MM.1S (cell line): Measurements from ENCODE around the gene FLG2.

ENCODE experiments used
- DNase-seq: peaks from one replicate; pipeline ENCODE4 v3.0.0-alpha.2; 2015
- H2AFZ ChIP-seq: fragments of 300-600 bp; sonication (generic); 2 replicates; pipeline ENCODE4 v1.6.0; 2016; ENCODE audit warnings: antibody characterized with exemption, low read length
- H3F3A ChIP-seq: fragments of 300-600 bp; sonication (generic); 2 replicates; pipeline ENCODE4 v1.6.1; 2016; ENCODE audit warnings: mild to moderate bottlenecking, antibody characterized with exemption, low read length, moderate library complexity, mixed read lengths; ENCODE audit not compliant: insufficient read depth
- H3K27ac ChIP-seq: fragments of 300-600 bp; sonication (generic); 2 replicates; pipeline ENCODE4 v1.5.1; 2016; ENCODE audit warnings: mild to moderate bottlenecking, low read length
- H3K27me3 ChIP-seq: fragments of 300-600 bp; sonication (generic); replicated peaks from 2 replicates; pipeline ENCODE4 v1.6.0; 2016; ENCODE audit warnings: low read length; ENCODE audit not compliant: insufficient read depth
- H3K36me3 ChIP-seq: fragments of 300-600 bp; sonication (generic); replicated peaks from 2 replicates; pipeline ENCODE4 v1.6.1; 2016; ENCODE audit warnings: mild to moderate bottlenecking, low read length, mixed read lengths; ENCODE audit not compliant: insufficient read depth
- H3K4me1 ChIP-seq: fragments of 300-600 bp; sonication (generic); 2 replicates; pipeline ENCODE4 v1.6.1; 2016; ENCODE audit warnings: low read length, mixed read lengths
- H3K4me2 ChIP-seq: fragments of 300-600 bp; sonication (generic); 2 replicates; pipeline ENCODE4 v1.6.0; 2016; ENCODE audit warnings: low read depth, low read length
- H3K4me3 ChIP-seq: fragments of 300-600 bp; sonication (generic); 2 replicates; pipeline ENCODE4 v1.5.1; 2016; ENCODE audit warnings: low read length, mixed read lengths
- H3K79me2 ChIP-seq: fragments of 300-600 bp; sonication (generic); 2 replicates; pipeline ENCODE4 v1.6.1; 2016; ENCODE audit warnings: mixed run types, low read length, mixed read lengths
- H3K9ac ChIP-seq: fragments of 300-600 bp; sonication (generic); 2 replicates; pipeline ENCODE4 v1.6.1; 2016; ENCODE audit warnings: low read length, mixed read lengths
- H3K9me2 ChIP-seq: fragments of 300-600 bp; sonication (generic); replicated peaks from 2 replicates; pipeline ENCODE4 v1.6.1; 2016; ENCODE audit warnings: mild to moderate bottlenecking, low read length, mixed read lengths; ENCODE audit not compliant: insufficient read depth
- H3K9me3 ChIP-seq: fragments of 300-600 bp; sonication (generic); replicated peaks from 2 replicates; pipeline ENCODE4 v1.6.1; 2016; ENCODE audit warnings: mild to moderate bottlenecking, low read length, mixed read lengths; ENCODE audit not compliant: insufficient read depth
- H4K20me1 ChIP-seq: fragments of 300-600 bp; sonication (generic); 2 replicates; pipeline ENCODE4 v1.6.1; 2016; ENCODE audit warnings: mild to moderate bottlenecking, low read length, moderate library complexity, mixed read lengths; ENCODE audit not compliant: insufficient read depth
- CTCF ChIP-seq: fragments of 300-600 bp; sonication (generic); IDR thresholded peaks from 2 replicates; pipeline ENCODE4 v1.5.1; 2016; ENCODE audit warnings: antibody characterized with exemption, low read length, mixed read lengths
- EZH2 ChIP-seq: fragments of 300-600 bp; sonication (generic); optimal IDR thresholded peaks from 2 replicates; pipeline ENCODE3; 2017; ENCODE audit warnings: low read depth, mild to moderate bottlenecking, antibody characterized with exemption, low read length, mixed read lengths
- EZH2phosphoT487 ChIP-seq: fragments of 300-600 bp; sonication (generic); IDR thresholded peaks from 2 replicates; pipeline ENCODE4 v1.6.1; 2018; ENCODE audit warnings: antibody characterized with exemption, low read length

The FLG2 gene

GRCh38 chr1:152359906-152360305 lies at the start of gene FLG2:
FLG2 (minus strand) TSS chr1:152360006; CDS start chr1:152358884, 1,122 bp downstream.
- Histone ChIP-seq H3K9me2 (no peaks in the 10 kb centered on the region), H3K9me3 (no peaks in the 10 kb centered on the region), H4K20me1 (no peaks in the 10 kb centered on the region), H3K4me3 (no peak within 1 kb of the TSS), H3K27me3 (no peaks in the 10 kb centered on the region), H3K27ac (no peak within 1 kb of the TSS), H3F3A (no peaks in the 10 kb centered on the region), H3K36me3 (no peaks in the 10 kb centered on the region), H2AFZ (no peak within 1 kb of the TSS), H3K9ac (no peak within 1 kb of the TSS), H3K4me2 (no peak within 1 kb of the TSS), H3K4me1 (no peaks in the 10 kb centered on the region), H3K79me2 (no peaks in the 10 kb centered on the region)
- TF ChIP-seq CTCF (no peak), EZH2 (no peak), EZH2phosphoT487 (no peak)
- DNase-seq, result no peak

GRCh38 chr1:152408664-152409063 lies 48.9 kb upstream of the FLG2 start:
- Histone ChIP-seq H3K36me3 (no peaks in the 10 kb centered on the region), H4K20me1 (no peaks in the 10 kb centered on the region), H3K9me3 (no peaks in the 10 kb centered on the region), H3K79me2 (no peaks in the 10 kb centered on the region), H3K27ac (no peak overlapping the region), H2AFZ (no peak overlapping the region), H3K9ac (no peak overlapping the region), H3K9me2 (no peaks in the 10 kb centered on the region), H3K4me1 (no peaks in the 10 kb centered on the region), H3K27me3 (no peaks in the 10 kb centered on the region), H3F3A (no peaks in the 10 kb centered on the region), H3K4me2 (no peak overlapping the region), H3K4me3 (no peak overlapping the region)
- TF ChIP-seq EZH2 (no peak), EZH2phosphoT487 (no peak), CTCF (no peak)
- no peak for DNase-seq

GRCh38 chr1:152398812-152399698 lies 39.2 kb upstream of the FLG2 start:
- Histone ChIP-seq H3K27ac (no peak overlapping the region), H4K20me1 (no peaks in the 10 kb centered on the region), H3F3A (peaks cover 6% of the 10 kb centered on the region), H3K79me2 (no peaks in the 10 kb centered on the region), H3K4me1 (peaks cover 16% of the 10 kb centered on the region), H3K4me2 (no peak overlapping the region), H3K4me3 (no peak overlapping the region), H3K27me3 (no peaks in the 10 kb centered on the region), H3K9me2 (no peaks in the 10 kb centered on the region), H2AFZ (no peak overlapping the region), H3K9me3 (no peaks in the 10 kb centered on the region), H3K9ac (no peak overlapping the region), H3K36me3 (no peaks in the 10 kb centered on the region)
- peak; percentile 50 for DNase-seq
- TF ChIP-seq EZH2phosphoT487, result no peak
- peak; percentile 59 for TF ChIP-seq CTCF
- TF ChIP-seq EZH2, result no peak
